Myocyte (in vitro differentiated cells): Measurements from ENCODE around the gene ERICH3. TPM values are rescaled to one million over a fixed set of nuclear protein-coding genes. Genes with fewer than 3 reads are reported as not detected.

Experiments
- DNase-seq: peaks from one replicate; pipeline ENCODE4 v3.0.0-alpha.2; 2012; ENCODE audit warnings: low read depth
- polyA plus RNA-seq: library from polyadenylated mRNA; unstranded; fragments of >200 nt; gene quantifications from one replicate; pipeline ENCODE4 v1.2.1, GENCODE V29; 2012; ENCODE audit warnings: missing spikeins
- total RNA-seq: library from RNA; depleted of rRNA; stranded (reverse); fragments of >200 nt; gene quantifications from 2 replicates; pipeline ENCODE4 v1.2.3, GENCODE V29; 2014

Gene ERICH3, protein sequence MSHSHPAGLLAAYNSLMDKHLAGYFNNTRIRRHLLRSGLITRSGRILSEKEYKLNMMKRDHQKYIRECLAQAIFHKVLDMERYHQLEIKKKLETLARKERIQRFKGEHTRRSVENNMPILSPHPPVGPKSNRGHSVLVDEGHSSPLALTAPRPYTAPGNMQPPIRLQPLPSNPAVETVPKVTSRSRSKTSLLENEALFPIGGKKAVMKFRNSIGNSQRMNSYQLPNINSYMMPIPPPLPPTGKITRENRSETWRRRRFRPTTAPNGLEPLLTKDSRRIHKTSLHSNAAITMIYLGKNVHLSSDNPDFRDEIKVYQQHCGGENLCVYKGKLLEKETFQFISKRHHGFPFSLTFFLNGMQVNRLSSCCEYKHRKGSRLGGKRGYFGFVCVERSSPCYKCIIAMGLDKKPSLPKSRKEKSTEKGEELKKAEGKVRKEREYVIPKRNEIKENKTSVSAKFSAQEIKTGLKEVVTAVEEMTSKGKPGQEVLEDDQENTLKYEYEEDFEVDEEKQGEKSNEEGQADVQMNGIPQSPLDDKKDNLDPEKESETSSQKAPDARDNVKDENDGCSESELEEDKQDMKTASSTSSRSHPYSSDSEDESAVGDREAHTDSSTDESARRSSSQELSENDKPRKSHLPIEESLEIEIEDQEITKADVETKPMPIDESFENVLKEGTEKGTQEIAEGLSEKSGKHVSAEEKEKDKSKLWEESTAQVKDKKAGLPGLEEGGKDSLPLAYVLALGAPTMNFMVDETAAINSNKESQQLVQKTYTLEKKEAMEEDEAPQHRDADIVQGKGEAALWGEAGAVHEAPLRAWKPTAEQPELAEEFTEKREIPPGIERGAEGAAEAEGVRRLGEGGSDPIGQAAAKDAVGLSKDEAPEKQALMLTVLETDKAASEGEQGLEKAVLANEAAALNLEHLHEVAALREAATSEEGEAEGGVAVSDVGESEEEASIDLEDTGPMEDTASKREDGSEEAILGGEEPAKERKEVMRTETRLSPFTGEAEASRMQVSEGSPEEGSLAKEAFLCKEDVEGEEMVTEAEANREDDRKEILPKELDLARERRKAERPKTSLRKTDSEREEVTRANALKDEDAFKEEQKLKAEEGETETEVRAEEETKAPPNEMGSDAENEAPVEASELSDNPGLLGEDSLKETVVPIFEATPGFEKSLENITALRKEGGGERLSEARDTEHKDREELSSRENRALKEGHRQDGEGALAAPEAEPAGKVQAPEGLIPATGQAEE (N-terminal part only)
- not detected in 2 replicates for total RNA-seq
- not detected for polyA plus RNA-seq

DNA sequence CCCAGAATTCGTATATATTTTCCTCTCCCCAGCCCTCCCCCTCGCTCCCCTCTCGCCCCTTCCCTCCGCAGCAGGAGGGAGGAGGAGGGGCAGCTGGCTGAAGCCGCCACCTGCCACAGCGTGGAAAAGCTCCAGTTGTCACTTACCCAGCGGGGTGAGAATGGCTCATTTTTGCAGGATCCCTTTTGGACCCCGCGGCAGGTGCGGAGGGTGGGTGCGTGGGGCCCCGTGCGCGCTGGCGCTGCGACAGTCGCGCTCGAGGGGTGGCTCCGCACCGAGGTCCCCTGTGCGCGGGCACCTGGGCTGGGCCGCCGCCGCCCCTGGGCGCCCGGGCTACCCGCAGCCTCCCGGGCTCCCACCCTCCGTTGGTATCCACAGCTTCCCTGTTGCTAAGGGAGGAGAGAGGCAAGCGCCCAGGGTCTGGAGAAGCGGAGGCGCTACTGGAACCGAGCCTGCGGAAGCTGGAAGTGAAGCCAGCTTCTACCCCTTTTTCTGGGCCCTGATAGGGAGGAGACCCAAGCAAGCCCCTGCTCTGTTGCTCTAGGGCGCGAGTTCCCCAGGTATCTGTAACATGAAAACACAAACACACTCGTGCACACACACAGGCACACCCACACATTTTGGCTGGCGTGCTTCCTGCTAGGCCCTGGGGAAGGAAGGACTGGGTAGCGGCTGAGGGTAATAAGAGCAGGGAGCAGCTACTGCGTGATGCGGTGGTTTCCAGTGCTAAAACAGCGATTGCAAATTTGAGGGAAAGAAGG lies at the start of gene ERICH3:
Gene ERICH3, minus strand, starts transcription at position 442 of the 761 bp plus-strand sequence. Its CDS starts 273 bp downstream, at position 169.
- no peak for DNase-seq

DNA sequence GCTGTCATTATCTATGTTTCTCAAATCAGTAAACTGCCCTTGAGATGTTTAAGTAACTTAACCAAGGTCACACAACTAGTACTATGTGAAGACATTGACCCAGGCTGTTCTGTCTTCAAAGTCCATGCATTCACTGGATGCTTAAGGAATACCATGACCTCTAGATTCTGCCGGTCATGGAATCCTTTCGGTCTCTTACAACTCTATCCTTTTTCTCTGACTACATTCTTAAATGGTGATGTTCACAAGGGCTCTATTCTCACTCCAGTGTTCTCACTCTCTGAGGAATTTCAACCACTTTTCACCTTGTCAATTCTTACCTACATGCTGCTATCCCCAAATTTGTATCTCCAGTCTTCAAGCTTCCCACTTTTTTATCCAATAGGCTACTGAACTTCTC lies 44.0 kb upstream of the ERICH3 start:
- no peak for DNase-seq

DNA sequence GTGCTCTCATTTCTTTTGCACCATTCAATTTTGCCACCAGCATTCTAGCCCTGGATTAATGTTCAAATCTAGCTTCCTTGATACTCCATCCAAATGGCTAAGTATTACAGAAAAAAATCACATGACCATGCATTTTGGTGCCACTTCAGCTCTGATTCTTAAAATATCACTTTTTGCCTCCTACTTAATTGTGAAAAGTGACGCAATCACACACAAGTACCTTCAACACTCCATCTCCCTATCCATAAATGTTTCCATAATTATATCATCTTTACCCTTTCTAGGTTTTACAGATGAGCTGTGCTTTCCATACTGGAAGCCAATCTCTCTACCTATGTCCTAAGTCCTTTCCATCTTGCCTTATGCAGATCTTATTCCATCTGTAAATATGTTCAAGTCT lies 43.2 kb upstream of the ERICH3 start:
- no peak for DNase-seq

DNA sequence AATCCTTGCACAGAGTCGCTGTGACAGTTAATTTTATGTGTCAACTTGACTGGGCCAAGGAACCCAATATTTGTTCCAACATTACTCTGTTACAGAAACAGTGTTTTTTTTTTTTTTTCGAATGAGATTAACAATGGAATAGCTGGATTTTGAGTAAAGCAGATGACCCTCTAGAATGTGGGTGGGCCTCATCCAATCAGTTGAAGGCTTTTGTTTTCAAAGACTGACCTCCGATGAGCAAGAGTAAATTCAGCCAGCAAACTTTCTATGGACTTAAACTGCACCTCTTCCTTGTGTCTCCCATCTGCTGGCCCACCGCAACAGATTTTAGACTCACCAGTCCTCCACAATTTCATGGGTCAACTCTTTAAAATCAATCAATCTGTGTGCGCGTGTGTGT lies 42.2 kb upstream of the ERICH3 start:
- no peak for DNase-seq

DNA sequence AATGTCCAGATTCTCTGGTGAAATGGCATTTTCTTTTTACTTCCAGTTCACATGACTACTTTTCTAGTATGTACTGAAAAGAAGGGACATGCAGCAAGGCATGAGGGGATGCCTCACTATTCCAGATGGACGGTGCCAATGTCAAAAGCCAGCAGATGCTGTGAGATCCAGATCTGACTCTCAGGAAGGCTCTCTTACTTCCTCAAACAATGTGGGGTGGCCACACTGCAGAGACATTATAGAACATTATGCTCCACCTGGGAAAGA lies 41.6 kb upstream of the ERICH3 start:
- no peak for DNase-seq

DNA sequence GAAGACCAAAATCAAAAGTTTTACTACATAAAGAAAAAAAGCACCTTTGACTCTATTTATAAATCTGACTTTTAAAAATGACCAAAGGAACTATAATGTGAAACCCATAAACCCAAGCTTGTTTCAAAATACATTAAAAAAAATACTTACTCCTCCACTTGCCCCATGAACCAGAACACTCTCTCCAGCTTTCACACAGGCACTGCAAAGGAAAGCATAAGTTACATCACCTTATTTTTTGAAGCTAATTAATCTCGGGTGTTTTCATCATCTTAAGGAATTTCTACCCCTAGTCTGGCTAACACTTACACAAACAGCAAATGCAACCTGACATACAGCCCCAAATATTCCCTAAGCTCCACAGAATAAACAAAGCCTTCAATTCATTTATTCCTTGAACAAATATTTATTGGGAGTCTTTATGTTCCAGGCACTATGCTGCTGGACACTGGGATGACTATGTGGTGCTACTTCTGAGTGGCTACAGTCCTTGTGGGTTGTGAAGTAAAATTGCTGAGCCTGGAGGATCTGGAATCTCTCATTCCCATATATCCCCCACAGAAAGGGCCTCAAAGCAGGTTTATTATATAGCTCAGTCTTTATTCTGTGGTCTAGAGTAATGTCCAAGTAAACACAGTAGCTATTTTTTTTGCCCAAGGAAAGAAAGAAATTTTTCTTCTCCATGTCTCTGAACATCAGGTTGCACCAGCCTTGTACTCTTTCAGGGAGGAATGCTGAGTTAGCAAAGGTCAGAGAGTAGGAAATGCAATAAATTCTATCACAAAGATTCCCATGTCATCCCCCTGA lies 41.0 kb upstream of the ERICH3 start:
- DNase-seq: no peak

DNA sequence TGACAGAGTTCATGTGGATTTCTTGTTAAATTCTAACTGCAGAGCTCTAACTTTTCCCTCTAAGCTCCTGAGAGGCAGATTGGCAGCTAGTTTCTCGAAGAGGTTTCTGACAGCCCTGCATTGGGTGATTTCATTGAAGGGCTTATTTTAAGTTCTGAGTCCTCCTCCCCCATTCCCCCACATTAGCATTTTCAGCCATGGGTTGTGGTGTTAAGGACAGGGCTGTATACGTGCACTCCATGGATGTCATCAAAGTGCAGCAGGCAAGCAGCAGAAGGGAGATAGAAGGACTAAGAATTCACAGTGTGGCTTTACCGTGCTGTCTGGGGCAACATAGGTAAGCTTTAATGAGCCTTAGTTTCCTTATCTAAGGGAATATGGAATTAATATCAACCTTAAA lies 40.3 kb upstream of the ERICH3 start:
- DNase-seq: no peak

DNA sequence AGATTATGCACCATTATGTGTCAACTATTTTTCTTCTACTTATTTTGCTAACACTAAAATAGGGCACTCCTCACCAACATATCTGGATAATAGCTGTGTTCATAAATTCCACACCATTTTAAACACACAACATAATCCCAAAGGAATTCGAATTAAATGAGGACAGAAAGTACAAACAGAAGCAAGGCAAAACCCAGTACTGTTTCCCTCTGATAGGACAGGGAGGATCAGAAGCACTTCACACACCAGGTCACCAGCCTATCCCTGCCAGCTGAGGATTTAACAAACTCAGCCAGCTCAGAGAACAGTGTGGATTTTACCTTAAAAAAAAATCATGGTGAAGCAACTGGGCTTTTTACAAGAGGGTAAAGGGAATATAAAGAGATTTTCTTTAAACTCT lies 39.3 kb upstream of the ERICH3 start:
- no peak for DNase-seq

DNA sequence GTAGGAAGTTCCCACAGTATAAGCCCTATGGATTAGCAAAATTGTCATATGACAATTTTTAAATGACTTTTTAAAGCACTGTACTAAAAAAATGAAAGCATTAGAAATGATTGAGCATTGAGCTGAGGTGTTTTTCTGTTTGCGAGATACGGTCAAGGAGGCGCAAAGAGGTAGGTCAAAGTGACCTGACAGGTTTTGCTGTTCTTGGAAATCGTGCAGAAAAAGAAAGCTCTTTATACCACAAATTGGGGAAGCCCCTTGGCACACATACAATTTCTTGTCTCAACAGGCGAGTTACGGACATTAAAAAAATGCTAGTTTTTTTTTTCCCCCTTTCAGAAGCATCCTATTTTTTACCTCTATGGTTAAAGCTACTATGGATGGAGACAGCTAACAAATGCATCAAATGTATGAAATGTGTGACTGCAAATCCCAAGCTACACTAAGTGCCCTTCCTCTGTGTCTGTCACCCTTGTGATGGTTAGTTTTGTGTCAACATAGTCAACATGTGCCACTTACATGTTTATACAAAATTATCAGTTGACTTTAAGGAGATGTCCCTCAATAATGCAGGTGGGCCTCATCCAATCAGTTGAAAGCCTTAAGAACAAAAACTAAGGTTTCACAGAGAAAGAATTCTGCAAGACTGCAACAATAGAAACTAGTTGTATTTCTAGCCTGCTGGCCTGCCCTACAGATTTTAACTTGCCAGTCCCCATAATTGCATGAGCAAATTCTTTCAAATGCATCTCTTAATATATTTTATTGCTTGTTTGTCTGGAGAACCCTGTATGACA lies 30.0 kb upstream of the ERICH3 start:
- DNase-seq: no peak

DNA sequence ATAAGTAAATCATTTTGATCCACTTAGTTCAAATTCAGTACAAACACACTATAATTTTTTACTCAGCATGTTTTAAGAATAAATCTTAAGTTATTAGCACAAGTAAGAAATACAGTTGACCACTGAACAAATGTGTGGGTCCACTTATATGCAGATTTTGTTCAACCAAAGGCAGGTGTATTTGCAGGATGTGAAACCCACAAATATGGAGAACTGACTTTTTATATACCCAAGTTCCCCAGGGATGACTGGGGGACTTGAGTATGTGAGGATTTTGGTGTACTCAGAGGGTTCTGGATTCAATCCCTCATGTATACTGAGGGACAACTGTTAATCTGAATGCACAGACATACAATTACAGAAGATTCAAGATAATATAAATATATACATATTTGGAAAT lies 25.7 kb upstream of the ERICH3 start:
- DNase-seq: peak; percentile 4

DNA sequence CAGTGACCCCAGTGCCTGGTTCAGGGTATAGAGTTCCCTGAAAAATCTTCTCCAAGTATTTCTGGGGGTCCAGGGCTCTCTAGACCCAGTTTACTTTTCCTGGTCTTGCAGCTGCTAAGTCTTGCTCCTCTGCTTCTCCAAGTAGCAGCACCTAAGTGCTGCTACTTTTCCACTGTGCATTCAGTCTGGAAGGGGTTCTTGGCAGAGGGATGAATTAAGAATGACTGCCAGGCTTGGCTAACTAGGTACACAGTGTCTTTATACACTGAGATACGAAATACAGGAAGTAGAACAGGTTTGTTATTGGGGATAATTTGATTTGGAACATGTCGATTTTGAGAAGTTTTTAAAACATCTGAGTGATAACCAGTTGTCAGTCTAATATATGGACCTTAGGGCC lies 24.2 kb upstream of the ERICH3 start:
- DNase-seq: no peak

DNA sequence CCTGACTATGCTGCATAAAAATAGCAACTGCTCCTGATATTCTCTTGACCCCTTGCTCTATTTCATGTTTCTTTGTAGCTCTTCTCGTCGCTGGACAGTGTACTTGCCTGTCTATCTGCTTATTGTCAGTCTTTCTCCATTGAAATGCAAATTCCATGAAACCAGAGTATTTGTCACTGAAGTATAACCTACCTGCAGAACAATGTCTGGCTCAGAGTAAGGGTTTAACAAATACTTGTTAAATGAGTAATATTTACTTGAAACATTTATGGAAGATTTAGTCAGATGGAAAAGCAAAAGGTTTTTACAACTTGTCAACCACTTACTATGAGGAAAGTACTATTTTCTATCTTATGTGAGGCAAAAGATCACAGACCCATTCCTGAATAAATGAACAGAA lies 19.9 kb upstream of the ERICH3 start:
- no peak for DNase-seq

DNA sequence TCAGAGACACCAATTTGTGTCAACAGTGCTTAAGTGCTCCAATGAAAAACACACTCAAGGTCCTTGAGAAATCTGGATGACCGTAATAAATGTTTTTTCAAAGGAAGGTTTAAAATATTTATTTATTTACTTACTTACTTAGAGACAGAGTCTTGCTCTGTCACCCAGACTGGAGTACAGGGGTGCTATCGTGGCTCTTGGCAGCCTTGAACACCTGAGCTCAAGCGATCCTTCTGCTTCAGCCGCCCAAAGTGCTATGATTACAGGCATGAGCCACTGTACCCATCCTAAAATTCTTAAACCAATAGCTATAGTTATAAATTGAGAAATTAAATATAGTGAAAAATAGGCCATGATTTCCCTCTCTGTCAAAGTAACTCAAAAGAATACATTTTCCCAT lies 17.3 kb upstream of the ERICH3 start:
- DNase-seq: no peak

DNA sequence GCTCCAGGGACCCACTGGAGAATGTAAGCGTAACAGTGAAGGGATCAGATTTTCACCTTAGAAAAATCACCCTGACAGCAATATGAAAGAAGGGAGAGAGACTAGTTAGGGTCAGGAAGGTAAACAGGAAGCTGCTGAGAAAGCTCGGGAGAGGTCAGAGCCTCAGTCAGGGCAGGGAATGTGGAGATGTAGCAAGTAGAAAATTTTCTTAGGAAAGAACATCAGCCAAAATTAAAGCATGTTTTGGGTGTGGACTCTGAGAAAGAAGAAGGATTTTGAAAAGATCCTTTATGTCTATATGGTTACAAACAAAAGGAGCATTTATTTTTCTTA lies 16.7 kb upstream of the ERICH3 start:
- DNase-seq: no peak

DNA sequence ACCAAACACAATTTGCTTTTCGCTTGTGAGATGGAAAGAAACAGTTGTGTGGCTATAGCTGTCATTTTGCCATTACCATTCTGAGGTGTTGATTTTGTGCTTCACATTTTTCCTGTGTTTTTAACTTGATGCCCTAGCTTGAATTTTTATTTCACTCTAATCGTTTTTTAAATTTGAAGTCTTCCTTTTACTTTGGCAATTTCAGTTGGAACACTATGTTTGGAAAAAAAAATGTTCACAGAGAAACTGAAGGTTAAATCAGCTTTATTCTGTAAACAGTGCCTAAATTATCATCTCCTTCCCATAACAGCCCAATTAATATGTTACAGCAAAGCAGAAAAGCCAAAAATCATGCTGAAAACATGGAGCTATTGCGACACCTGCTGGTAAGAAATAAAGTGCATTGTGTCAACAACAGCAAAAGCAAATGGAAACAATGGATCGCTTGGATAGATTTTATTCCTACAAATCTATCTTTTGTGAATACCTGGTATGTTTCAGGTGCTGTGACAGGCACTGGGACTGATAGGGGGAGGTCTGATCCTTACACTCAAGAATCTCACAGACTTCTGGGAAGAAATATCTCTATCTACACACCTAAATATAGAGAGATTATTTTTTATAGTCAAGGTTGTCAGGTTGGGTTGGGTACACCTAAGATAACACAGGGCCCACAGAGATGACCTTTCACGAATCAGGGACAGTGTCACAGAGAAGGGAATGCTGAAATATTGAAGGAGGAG lies 16.2 kb upstream of the ERICH3 start:
- peak; percentile 77 for DNase-seq

DNA sequence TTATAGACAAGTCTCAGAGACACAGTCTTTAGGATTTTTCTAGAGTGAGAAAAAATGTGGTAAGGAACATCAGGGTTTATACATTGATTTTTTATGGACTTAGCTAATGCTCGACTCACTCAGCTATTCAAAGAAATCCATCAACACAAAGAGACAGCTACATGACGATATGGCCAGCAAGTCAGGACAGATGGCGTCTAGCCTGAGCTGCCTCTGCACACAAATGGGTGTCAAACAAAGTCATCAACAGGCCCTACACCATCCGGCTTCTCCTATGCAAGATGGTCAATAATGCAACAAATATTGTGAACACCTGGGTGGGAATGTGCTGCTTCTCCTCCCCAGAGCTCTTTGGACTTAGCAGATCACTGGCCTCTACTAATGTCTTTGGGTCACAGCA lies 13.3 kb upstream of the ERICH3 start:
- no peak for DNase-seq

DNA sequence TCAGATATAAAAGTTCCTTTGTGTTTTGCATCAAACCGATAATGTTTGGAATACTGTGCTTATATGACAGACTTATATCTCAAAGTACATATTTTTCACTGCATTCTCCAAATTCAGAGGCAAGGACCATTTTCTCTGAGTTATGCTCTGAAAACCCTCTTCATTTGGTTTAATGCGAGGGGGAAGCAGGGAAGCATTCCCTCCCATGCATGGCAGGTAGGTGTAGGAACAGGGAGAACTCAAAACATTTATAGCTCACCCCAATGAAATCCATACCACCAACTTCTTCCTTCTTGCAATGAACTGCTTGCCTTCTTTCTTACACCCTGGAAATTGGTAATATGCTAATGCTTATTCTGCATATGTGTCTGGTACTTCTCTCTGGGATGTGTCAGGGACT lies 10.7 kb upstream of the ERICH3 start:
- no peak for DNase-seq

DNA sequence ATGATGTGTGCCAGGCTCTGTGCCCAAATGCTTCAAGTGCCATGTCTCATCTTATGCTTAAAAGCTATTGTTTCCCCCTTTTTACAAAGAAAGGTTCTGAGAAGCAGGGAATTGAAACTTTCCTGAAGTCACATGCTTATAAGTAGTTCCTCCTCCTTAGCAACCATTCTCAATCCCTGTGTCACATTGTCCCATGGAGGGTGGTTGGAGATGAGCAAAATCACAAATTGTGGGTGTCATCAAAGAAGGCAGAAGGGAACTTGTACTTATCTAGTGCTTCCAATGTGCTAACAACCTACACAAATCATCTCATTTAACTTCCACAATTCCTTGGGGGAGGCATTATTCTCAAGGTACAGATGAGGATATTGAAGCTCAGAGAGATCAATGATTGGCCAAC lies 10.1 kb upstream of the ERICH3 start:
- no peak for DNase-seq

DNA sequence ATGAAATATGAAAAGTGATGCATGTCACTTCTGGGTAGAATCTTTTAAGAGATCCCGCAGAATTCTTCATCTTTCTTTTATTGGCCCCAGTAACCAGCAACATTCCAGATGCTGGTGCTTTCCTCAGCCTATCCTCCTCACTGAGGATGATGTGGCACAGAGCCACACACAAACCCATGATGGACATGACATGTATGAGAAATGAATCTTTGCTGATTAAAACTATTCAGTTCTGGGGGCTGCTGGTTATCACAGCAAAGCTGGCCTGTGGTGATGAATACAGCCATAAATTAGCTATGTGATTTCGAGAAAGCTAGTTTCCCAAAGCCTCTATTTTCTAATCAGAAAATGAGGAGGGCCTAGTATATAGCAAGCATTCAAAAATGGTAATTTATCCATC lies 8.3 kb upstream of the ERICH3 start:
- no peak for DNase-seq
